Measurements from ENCODE around the gene EMP1.

The EMP1 gene

DNA sequence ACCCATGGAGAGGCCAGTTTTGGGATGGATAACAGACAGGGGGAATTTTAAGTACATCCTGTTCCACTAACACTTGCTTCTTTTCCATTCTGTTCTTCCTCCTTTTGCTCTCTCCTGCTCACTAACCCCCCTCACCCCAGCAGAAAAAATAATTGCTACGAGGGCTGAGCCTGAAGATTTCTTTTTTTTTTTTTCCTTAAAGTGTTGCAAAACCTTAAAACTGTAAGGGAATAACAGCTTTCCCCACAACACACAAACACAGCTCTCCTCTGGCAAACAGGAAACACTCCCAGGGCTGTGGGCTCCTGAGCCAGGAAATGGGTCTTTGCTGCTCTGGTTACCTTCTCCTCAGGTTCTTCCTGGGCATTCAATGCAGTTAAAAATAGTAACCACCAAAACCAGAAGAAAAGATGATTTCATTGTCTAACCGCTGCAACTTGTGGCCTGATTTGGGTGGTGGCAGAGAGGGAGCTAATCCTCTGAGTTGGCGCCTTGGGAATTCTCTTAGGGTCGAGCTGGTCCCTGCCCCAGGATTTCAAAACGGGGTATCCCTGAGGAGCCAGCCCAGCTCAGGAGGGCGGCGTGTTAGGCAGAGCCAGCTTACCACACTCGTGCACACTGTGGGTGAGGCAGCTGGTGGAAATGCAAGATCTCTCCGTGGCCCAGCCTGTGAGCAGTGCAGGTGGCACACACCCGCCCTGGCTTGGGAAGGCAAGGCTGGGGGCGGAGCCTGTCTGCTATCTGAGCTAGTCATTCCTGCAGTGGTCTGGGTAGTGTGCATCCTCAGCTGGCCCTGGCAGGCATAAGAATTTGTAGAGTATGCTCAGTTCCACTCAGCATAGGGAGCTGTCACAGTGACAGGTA lies 17.1 kb upstream of the EMP1 start:
- H3K27ac ChIP-seq (ENCODE audit: low read depth, low read length), result peak overlapping the region; percentile 76
- H3K4me1 ChIP-seq (ENCODE audit: control insufficient read depth in 5 of 5, insufficient read depth in 5 of 5, low read length in 5 of 5), result peaks cover 8 to 32% (median 30%) of the 10 kb centered on the region in 5 donors
- peak overlapping the region in 4 of 5 donors; percentile 35 to 38 (median 37) for H3K4me3 ChIP-seq (ENCODE audit: low read depth in 1 of 5, low read length in 5 of 5)
- H3K9ac ChIP-seq (ENCODE audit: low read length in 5 of 5), result peak overlapping the region in 4 of 5 donors; percentile 1 to 39 (median 28)
- no peaks in the 10 kb centered on the region for H3K36me3 ChIP-seq (ENCODE audit: control insufficient read depth in 5 of 5, insufficient read depth in 5 of 5, low read length in 5 of 5)
- H3K9me3 ChIP-seq (ENCODE audit: control insufficient read depth in 5 of 5, low read length in 5 of 5), result no peaks in the 10 kb centered on the region
- no peaks in the 10 kb centered on the region for H3K27me3 ChIP-seq (ENCODE audit: control insufficient read depth in 5 of 5, insufficient read depth in 4 of 5, low read length in 5 of 5)

DNA sequence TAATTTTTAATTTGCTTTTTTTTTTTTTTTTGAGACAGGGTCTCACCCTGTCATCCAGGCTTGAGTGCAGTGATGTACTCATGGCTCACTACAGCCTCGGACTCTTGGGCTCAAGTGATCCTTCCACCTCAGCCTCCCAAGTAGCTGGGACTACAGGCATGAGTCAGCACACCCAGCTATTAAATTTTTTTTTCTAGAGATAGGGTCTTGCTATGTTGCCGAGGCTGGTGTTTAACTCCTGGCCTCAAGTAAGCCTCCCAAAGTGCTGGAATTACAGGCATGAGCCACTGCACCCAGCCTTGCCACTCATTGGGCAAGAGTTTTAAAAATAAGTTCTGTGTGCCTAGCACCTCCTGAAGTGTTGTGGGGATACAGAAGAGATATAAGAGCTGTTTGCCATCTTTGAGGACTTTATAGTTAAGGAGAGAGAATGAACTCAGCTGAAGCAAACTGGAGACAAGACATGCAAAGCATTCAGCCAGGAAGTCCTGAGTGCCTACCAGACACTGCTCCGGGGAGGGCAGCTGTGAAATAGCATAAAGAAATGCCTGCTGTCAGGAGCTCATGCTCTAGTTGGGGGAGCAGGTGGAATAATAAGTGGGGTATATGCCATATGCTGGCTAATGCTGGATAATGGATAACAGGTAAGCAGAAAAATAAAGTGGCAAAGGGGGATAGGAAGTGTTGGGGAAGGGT lies 15.0 kb upstream of the EMP1 start:
- H3K9ac ChIP-seq (ENCODE audit: low read length in 5 of 5), result no peak overlapping the region
- peaks cover 8 to 26% (median 25%) of the 10 kb centered on the region in 5 donors for H3K4me1 ChIP-seq (ENCODE audit: control insufficient read depth in 5 of 5, insufficient read depth in 5 of 5, low read length in 5 of 5)
- H3K27ac ChIP-seq (ENCODE audit: low read depth, low read length), result no peak overlapping the region
- no peaks in the 10 kb centered on the region for H3K27me3 ChIP-seq (ENCODE audit: control insufficient read depth in 5 of 5, insufficient read depth in 4 of 5, low read length in 5 of 5)
- no peaks in the 10 kb centered on the region for H3K9me3 ChIP-seq (ENCODE audit: control insufficient read depth in 5 of 5, low read length in 5 of 5)
- H3K36me3 ChIP-seq (ENCODE audit: control insufficient read depth in 5 of 5, insufficient read depth in 5 of 5, low read length in 5 of 5), result no peaks in the 10 kb centered on the region
- H3K4me3 ChIP-seq (ENCODE audit: low read depth in 1 of 5, low read length in 5 of 5), result no peak overlapping the region

DNA sequence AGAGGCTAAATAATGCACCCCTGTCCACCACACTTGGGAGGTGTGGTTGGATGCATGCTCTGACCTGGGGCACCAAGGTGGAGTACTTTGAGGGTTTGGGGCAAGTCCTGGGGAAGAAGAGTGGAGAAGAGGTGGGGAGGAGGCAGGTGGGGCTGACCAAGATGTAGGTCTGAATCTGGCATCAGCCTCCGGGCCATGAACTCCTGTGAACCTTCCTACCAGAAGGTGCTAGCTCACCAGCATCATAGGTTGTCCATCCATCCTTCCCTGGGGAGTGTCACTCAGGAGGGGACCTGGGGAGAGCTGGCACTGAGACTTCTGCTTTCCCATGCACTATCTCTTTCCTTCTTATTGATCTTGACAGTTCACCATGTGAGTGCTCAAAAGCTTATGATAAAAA lies 13.6 kb upstream of the EMP1 start:
- Histone ChIP-seq H3K27ac (ENCODE audit: low read depth, low read length) (no peak overlapping the region), H3K9me3 (ENCODE audit: control insufficient read depth in 5 of 5, low read length in 5 of 5) (no peaks in the 10 kb centered on the region), H3K4me1 (ENCODE audit: control insufficient read depth in 5 of 5, insufficient read depth in 5 of 5, low read length in 5 of 5) (peaks cover 8 to 26% (median 23%) of the 10 kb centered on the region in 5 donors), H3K27me3 (ENCODE audit: control insufficient read depth in 5 of 5, insufficient read depth in 4 of 5, low read length in 5 of 5) (no peaks in the 10 kb centered on the region), H3K9ac (ENCODE audit: low read length in 5 of 5) (no peak overlapping the region), H3K4me3 (ENCODE audit: low read depth in 1 of 5, low read length in 5 of 5) (no peak overlapping the region), H3K36me3 (ENCODE audit: control insufficient read depth in 5 of 5, insufficient read depth in 5 of 5, low read length in 5 of 5) (no peaks in the 10 kb centered on the region)

- H3K4me1 ChIP-seq (ENCODE audit: control insufficient read depth in 5 of 5, insufficient read depth in 5 of 5, low read length in 5 of 5), result peaks cover 7 to 27% (median 16%) of the 10 kb centered on the region in 5 donors
- no peaks in the 10 kb centered on the region for H3K36me3 ChIP-seq (ENCODE audit: control insufficient read depth in 5 of 5, insufficient read depth in 5 of 5, low read length in 5 of 5)
- H3K27ac ChIP-seq (ENCODE audit: low read depth, low read length), result no peak overlapping the region
- no peaks in the 10 kb centered on the region for H3K9me3 ChIP-seq (ENCODE audit: control insufficient read depth in 5 of 5, low read length in 5 of 5)
- no peak overlapping the region for H3K4me3 ChIP-seq (ENCODE audit: low read depth in 1 of 5, low read length in 5 of 5)
- no peaks in the 10 kb centered on the region for H3K27me3 ChIP-seq (ENCODE audit: control insufficient read depth in 5 of 5, insufficient read depth in 4 of 5, low read length in 5 of 5)
- no peak overlapping the region for H3K9ac ChIP-seq (ENCODE audit: low read length in 5 of 5)
These were observed 12.9 kb upstream of the EMP1 start for GRCh38 chr12:13183620-13184019.

DNA sequence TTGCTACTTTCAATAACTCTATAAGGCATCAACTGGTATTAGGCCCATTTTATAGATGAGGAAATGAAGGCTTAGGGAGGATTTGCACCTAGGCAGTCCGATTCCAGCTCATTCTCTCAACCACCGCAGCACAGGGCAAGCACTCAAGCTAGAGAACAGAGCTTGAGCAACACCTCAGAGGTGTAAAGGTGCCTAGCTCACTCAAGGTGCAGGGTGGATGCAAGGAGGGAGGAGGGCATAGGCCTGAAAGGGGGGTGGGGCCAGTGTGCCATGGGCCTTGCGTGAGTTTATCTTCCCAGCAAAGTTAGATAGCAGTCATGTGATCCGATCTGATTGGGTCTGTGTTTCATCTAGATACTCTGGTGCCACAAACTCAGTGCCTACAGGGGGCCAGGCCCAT lies 10.2 kb upstream of the EMP1 start:
- Histone ChIP-seq H3K27ac (ENCODE audit: low read depth, low read length) (no peak overlapping the region), H3K9me3 (ENCODE audit: control insufficient read depth in 5 of 5, low read length in 5 of 5) (no peaks in the 10 kb centered on the region), H3K36me3 (ENCODE audit: control insufficient read depth in 5 of 5, insufficient read depth in 5 of 5, low read length in 5 of 5) (no peaks in the 10 kb centered on the region), H3K4me3 (ENCODE audit: low read depth in 1 of 5, low read length in 5 of 5) (no peak overlapping the region), H3K4me1 (ENCODE audit: control insufficient read depth in 5 of 5, insufficient read depth in 5 of 5, low read length in 5 of 5) (peaks cover 6 to 25% (median 13%) of the 10 kb centered on the region in 5 donors), H3K9ac (ENCODE audit: low read length in 5 of 5) (no peak overlapping the region), H3K27me3 (ENCODE audit: control insufficient read depth in 5 of 5, insufficient read depth in 4 of 5, low read length in 5 of 5) (no peaks in the 10 kb centered on the region)

DNA sequence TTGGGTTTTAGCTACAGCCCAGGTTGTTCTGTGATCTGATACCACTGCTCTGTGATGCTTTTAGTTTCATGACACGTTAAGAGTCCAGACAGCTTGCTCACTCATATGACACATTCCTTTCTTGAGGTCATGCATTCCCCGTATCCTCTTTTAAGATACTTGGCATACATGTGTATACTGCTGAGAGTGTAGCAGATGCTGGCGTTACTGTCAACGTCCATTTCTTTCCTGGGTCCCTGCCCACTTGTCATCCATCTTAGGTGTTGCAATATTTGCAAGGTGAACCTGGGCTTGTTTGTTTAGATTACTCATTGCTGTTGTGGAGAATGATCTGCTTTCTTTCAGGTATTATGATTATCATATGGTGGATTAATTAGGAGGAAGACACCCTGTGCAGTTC lies 9.1 kb upstream of the EMP1 start:
- H3K9me3 ChIP-seq (ENCODE audit: control insufficient read depth in 5 of 5, low read length in 5 of 5), result no peaks in the 10 kb centered on the region
- no peaks in the 10 kb centered on the region for H3K27me3 ChIP-seq (ENCODE audit: control insufficient read depth in 5 of 5, insufficient read depth in 4 of 5, low read length in 5 of 5)
- no peaks in the 10 kb centered on the region for H3K36me3 ChIP-seq (ENCODE audit: control insufficient read depth in 5 of 5, insufficient read depth in 5 of 5, low read length in 5 of 5)
- H3K27ac ChIP-seq (ENCODE audit: low read depth, low read length), result no peak overlapping the region
- no peak overlapping the region for H3K9ac ChIP-seq (ENCODE audit: low read length in 5 of 5)
- H3K4me1 ChIP-seq (ENCODE audit: control insufficient read depth in 5 of 5, insufficient read depth in 5 of 5, low read length in 5 of 5), result peaks cover 6 to 17% (median 13%) of the 10 kb centered on the region in 5 donors
- no peak overlapping the region for H3K4me3 ChIP-seq (ENCODE audit: low read depth in 1 of 5, low read length in 5 of 5)

DNA sequence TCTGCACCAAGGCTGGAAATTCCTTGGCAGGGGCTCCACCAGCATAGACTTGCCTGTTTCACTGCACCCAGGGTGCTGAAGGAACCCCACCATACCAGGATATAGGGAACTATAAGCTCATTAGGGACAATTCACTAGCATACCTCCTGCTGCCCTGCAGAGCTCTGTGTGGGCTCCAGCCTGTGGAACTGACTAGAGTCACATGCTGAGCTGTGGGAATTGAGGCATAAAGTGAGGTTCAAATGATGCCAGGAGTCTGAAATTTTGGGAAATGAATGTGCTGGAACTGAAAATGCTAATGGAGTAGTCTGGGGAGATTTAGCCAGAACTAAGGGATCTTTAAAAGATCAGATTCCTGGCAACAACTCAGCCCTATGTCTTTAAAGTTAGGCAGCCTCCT lies 7.3 kb upstream of the EMP1 start:
- H3K27ac ChIP-seq (ENCODE audit: low read depth, low read length), result peak overlapping the region; percentile 19
- H3K4me3 ChIP-seq (ENCODE audit: low read depth in 1 of 5, low read length in 5 of 5), result no peak overlapping the region
- no peak overlapping the region for H3K9ac ChIP-seq (ENCODE audit: low read length in 5 of 5)
- H3K36me3 ChIP-seq (ENCODE audit: control insufficient read depth in 5 of 5, insufficient read depth in 5 of 5, low read length in 5 of 5), result no peaks in the 10 kb centered on the region
- H3K27me3 ChIP-seq (ENCODE audit: control insufficient read depth in 5 of 5, insufficient read depth in 4 of 5, low read length in 5 of 5), result no peaks in the 10 kb centered on the region
- peaks cover 6 to 34% (median 31%) of the 10 kb centered on the region in 5 donors for H3K4me1 ChIP-seq (ENCODE audit: control insufficient read depth in 5 of 5, insufficient read depth in 5 of 5, low read length in 5 of 5)
- H3K9me3 ChIP-seq (ENCODE audit: control insufficient read depth in 5 of 5, low read length in 5 of 5), result no peaks in the 10 kb centered on the region

DNA sequence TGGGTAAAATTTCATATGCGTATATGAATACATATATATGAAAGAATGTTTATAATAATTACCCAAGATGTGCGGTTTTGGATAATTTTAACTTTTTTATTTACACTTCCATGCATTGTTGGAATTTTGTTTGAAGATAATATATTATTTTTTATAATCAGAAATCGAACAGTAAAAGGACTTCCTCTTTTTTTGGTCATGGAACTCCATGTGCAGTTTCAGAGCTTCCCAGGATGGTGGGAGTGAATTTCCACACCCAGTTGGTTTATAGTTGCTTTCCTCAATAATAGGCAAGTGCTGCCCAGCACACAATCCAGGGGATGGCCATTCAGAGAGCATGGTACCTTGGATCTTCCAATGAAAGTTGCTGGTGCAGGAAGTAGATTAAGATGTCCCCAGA lies 6.3 kb upstream of the EMP1 start:
- Histone ChIP-seq H3K36me3 (ENCODE audit: control insufficient read depth in 5 of 5, insufficient read depth in 5 of 5, low read length in 5 of 5) (no peaks in the 10 kb centered on the region), H3K4me1 (ENCODE audit: control insufficient read depth in 5 of 5, insufficient read depth in 5 of 5, low read length in 5 of 5) (peaks cover 10 to 44% (median 40%) of the 10 kb centered on the region in 5 donors), H3K4me3 (ENCODE audit: low read depth in 1 of 5, low read length in 5 of 5) (no peak overlapping the region)

GRCh38 chr12:13192719-13193118 lies 3.8 kb upstream of the EMP1 start:
- Histone ChIP-seq H3K9me3 (ENCODE audit: control insufficient read depth in 5 of 5, low read length in 5 of 5) (no peaks in the 10 kb centered on the region), H3K27ac (ENCODE audit: low read depth, low read length) (peak overlapping the region; percentile 100), H3K4me3 (ENCODE audit: low read depth in 1 of 5, low read length in 5 of 5) (no peak overlapping the region), H3K9ac (ENCODE audit: low read length in 5 of 5) (no peak overlapping the region), H3K27me3 (ENCODE audit: control insufficient read depth in 5 of 5, insufficient read depth in 4 of 5, low read length in 5 of 5) (no peaks in the 10 kb centered on the region), H3K36me3 (ENCODE audit: control insufficient read depth in 5 of 5, insufficient read depth in 5 of 5, low read length in 5 of 5) (no peaks in the 10 kb centered on the region), H3K4me1 (ENCODE audit: control insufficient read depth in 5 of 5, insufficient read depth in 5 of 5, low read length in 5 of 5) (peaks cover 21 to 55% (median 50%) of the 10 kb centered on the region in 5 donors)

More for the DNA sequence above, 6.3 kb upstream of the EMP1 start:
- Histone ChIP-seq H3K9me3 (ENCODE audit: control insufficient read depth in 5 of 5, low read length in 5 of 5) (no peaks in the 10 kb centered on the region), H3K9ac (ENCODE audit: low read length in 5 of 5) (no peak overlapping the region), H3K27ac (ENCODE audit: low read depth, low read length) (no peak overlapping the region), H3K27me3 (ENCODE audit: control insufficient read depth in 5 of 5, insufficient read depth in 4 of 5, low read length in 5 of 5) (no peaks in the 10 kb centered on the region)
